Neutrophil (primary cell): ENCODE data around the gene ICAM4.

ENCODE experiments used
- H3K27ac ChIP-seq: fragments of 200-600 bp; sonication (generic); 2 replicates; pipeline ENCODE4 v1.5.1; 2016; ENCODE audit warnings: mild to moderate bottlenecking, moderate library complexity
- H3K27me3 ChIP-seq: fragments of 200-600 bp; sonication (generic); 2 replicates; pipeline ENCODE4 v1.6.0; 2016; ENCODE audit warnings: mild to moderate bottlenecking
- H3K36me3 ChIP-seq: fragments of 200-600 bp; sonication (generic); 2 replicates; pipeline ENCODE4 v1.5.1; 2017
- H3K4me1 ChIP-seq, 2 experiments: fragments of 200-600 bp in 1 of 2; sonication (generic) in 1 of 2; 1 replicate in 1 of 2; 2 replicates in 1 of 2; pipeline versions ENCODE4 v1.5.1 to v1.6.1; 2013 to 2016; ENCODE audit warnings: low read depth in 1 of 2, low read length in 1 of 2, mild to moderate bottlenecking in 1 of 2, moderate library complexity in 1 of 2; ENCODE audit not compliant: control insufficient read depth in 1 of 2, insufficient read depth in 1 of 2
- H3K4me3 ChIP-seq, 2 experiments: fragments of 200-600 bp in 1 of 2; sonication (generic) in 1 of 2; 1 replicate in 1 of 2; 2 replicates in 1 of 2; pipeline ENCODE4 v1.5.1; 2013 to 2016; ENCODE audit warnings: low read depth in 1 of 2, low read length in 1 of 2, mild to moderate bottlenecking in 1 of 2, moderate library complexity in 1 of 2
- H3K9me3 ChIP-seq: fragments of 200-600 bp; sonication (generic); 2 replicates; pipeline ENCODE4 v1.5.1; 2016
- CTCF ChIP-seq: fragments of 200-600 bp; sonication (generic); IDR thresholded peaks from 2 replicates; pipeline ENCODE4 v1.5.1; 2016; ENCODE audit warnings: antibody characterized with exemption

Gene ICAM4

GRCh38 chr19:10290357-10290875, 3.7 kb downstream of the ICAM4 start:
- peaks cover 85% of the 10 kb centered on the region for H3K27me3 ChIP-seq
- H3K9me3 ChIP-seq = peaks cover 5% of the 10 kb centered on the region
- H3K27ac ChIP-seq = no peak overlapping the region
- TF ChIP-seq CTCF = no peak
- peaks cover 79 to 92% of the 10 kb centered on the region in 2 experiments for H3K4me1 ChIP-seq
- peak overlapping the region; percentile 46 to 54 for H3K4me3 ChIP-seq
- H3K36me3 ChIP-seq = peaks cover 9% of the 10 kb centered on the region

DNA sequence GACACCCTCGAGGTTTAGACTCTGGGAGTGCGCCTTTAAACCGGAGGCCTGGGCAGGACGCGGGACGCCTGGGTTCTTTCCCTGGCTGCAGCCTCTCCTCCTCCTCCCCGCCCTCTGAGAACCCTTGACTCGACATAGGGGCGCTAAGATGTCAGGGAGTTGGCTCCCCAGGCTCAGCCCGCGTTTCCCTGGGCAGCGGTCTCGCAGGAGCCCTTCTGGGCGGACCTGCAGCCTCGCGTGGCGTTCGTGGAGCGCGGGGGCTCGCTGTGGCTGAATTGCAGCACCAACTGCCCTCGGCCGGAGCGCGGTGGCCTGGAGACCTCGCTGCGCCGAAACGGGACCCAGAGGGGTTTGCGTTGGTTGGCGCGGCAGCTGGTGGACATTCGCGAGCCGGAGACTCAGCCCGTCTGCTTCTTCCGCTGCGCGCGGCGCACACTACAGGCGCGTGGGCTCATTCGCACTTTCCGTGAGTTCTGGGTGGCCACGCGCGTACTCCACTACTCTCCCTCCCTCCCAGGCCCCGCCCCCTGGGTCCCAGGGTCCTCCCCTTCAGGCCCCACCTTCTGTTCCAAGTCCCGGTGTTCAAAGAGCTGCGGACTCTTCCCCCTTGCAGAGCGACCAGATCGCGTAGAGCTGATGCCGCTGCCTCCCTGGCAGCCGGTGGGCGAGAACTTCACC, 4.3 kb downstream of the ICAM4 start:
- no peak for TF ChIP-seq CTCF
- H3K4me3 ChIP-seq = peak overlapping the region; percentile 46 to 54
- peaks cover 5% of the 10 kb centered on the region for H3K9me3 ChIP-seq
- H3K36me3 ChIP-seq = peaks cover 3% of the 10 kb centered on the region
- H3K4me1 ChIP-seq = peaks cover 83 to 94% of the 10 kb centered on the region in 2 experiments
- H3K27me3 ChIP-seq = peaks cover 91% of the 10 kb centered on the region
- H3K27ac ChIP-seq = peak overlapping the region; percentile 49

DNA sequence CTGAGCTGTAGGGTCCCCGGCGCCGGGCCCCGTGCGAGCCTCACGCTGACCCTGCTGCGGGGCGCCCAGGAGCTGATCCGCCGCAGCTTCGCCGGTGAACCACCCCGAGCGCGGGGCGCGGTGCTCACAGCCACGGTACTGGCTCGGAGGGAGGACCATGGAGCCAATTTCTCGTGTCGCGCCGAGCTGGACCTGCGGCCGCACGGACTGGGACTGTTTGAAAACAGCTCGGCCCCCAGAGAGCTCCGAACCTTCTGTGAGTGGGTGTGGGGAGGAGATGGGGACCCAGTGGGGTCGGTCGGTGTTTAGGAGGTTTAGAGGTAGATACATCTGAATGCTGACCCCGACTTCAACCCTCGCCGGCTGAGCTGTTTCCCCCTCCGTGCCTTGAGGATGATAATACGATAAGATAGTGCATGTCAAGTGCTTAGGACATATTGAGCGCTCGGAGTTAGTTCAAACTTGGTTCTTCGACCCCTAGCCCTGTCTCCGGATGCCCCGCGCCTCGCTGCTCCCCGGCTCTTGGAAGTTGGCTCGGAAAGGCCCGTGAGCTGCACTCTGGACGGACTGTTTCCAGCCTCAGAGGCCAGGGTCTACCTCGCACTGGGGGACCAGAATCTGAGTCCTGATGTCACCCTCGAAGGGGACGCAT, 4.9 kb downstream of the ICAM4 start:
- H3K4me1 ChIP-seq = peaks cover 79 to 90% of the 10 kb centered on the region in 2 experiments
- peaks cover 5% of the 10 kb centered on the region for H3K9me3 ChIP-seq
- H3K27ac ChIP-seq = peak overlapping the region; percentile 49
- H3K4me3 ChIP-seq = peak overlapping the region; percentile 46 to 54
- H3K36me3 ChIP-seq = no peaks in the 10 kb centered on the region
- peaks cover 98% of the 10 kb centered on the region for H3K27me3 ChIP-seq
- TF ChIP-seq CTCF = no peak

GRCh38 chr19:10292206-10292788, 5.5 kb downstream of the ICAM4 start:
- TF ChIP-seq CTCF = no peak
- H3K4me1 ChIP-seq = peaks cover 72 to 84% of the 10 kb centered on the region in 2 experiments
- peak overlapping the region; percentile 46 to 54 for H3K4me3 ChIP-seq
- H3K36me3 ChIP-seq = no peaks in the 10 kb centered on the region
- peaks cover 100% of the 10 kb centered on the region for H3K27me3 ChIP-seq
- peaks cover 5% of the 10 kb centered on the region for H3K9me3 ChIP-seq
- H3K27ac ChIP-seq = peak overlapping the region; percentile 49

DNA sequence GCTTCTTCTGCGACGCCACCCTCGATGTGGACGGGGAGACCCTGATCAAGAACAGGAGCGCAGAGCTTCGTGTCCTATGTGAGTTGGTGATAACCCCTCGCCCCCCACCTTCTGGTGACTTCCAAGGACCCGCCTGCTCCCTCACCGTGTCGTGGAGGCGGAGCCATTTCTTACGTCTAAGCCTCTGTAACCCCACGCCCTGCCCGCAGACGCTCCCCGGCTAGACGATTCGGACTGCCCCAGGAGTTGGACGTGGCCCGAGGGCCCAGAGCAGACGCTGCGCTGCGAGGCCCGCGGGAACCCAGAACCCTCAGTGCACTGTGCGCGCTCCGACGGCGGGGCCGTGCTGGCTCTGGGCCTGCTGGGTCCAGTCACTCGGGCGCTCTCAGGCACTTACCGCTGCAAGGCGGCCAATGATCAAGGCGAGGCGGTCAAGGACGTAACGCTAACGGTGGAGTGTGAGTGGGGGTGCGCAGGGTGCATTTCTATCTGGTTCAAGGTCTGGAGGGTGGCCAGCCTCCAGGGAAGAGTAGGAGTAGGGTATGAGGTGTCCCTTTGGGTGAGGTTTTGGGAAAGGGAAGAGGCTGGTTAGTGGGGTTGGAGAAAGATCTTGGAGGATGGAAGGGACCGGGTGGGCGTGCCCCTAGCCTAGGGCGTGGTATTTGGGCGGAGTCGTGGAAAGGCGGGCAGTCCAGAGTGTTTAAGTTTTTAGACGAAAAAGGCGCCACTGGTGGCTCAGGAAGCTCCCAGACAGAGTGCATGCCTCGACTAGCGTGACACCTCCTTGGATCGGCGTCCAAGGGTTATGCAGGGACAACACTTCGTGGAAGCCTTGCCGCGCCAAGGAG, 6.3 kb downstream of the ICAM4 start:
- no peaks in the 10 kb centered on the region for H3K36me3 ChIP-seq
- peaks cover 100% of the 10 kb centered on the region for H3K27me3 ChIP-seq
- peaks cover 5% of the 10 kb centered on the region for H3K9me3 ChIP-seq
- H3K4me3 ChIP-seq = peak overlapping the region; percentile 46 to 54
- TF ChIP-seq CTCF = no peak
- peaks cover 65 to 76% of the 10 kb centered on the region in 2 experiments for H3K4me1 ChIP-seq
- H3K27ac ChIP-seq = no peak overlapping the region
